HG03558 (cell line): Measurements from ENCODE around the gene ADCY5.
"Not testable (repeated sequence)": the region's sequence is repeated elsewhere in the genome, so short reads cannot be mapped to it uniquely, and the experiment has no call there.

Source experiments
- ATAC-seq: cut with Tn5 transposase; IDR thresholded peaks from one replicate; pipeline ENCODE4 v1.9.1; 2021; ENCODE audit warnings: moderate number of reproducible peaks; ENCODE audit not compliant: unreplicated experiment; ENCODE audit errors: extremely low read depth

ADCY5 gene

GRCh38 chr3:123448536-123449101, at the start of gene ADCY5:
Gene ADCY5, minus strand, starts transcription at chr3:123449090. Its CDS starts 545 bp downstream, at chr3:123448545.
- no peak for ATAC-seq

- ATAC-seq, result no peak
Measured at GRCh38 chr3:123493912-123494311, 45.0 kb upstream of the ADCY5 start.

- ATAC-seq, result no peak
Measured at GRCh38 chr3:123491966-123492587, 43.2 kb upstream of the ADCY5 start.

DNA sequence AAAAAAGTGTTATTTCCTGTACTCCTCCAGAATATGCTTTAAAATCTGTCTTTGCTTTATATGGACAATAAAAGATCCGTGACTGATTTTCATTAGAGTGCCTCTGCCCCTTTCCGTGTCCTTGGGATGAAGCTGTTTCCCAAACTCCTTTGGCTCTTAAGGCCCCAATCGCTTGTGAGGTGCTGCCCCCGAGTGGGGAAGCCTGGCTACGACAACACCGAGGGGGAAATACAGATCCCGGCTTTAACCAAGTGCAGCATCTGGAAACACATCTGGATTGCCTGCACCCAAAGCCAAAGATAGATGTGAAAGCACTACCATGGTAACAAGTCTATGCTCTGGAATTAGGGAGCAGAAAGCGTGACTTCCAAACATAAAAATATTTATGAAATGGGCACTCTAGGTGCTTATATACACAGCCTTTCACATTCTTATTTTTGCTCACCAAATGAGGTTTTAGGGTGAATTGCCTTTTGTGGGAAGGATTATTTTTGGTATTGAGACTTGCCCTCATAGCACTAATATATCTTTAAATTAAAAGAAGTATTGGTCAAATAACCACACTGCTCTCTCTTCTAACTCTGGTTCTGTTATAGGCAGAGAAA, 40.6 kb upstream of the ADCY5 start:
- no peak for ATAC-seq

- ATAC-seq, result no peak
Measured at GRCh38 chr3:123488645-123489347, 39.9 kb upstream of the ADCY5 start.

DNA sequence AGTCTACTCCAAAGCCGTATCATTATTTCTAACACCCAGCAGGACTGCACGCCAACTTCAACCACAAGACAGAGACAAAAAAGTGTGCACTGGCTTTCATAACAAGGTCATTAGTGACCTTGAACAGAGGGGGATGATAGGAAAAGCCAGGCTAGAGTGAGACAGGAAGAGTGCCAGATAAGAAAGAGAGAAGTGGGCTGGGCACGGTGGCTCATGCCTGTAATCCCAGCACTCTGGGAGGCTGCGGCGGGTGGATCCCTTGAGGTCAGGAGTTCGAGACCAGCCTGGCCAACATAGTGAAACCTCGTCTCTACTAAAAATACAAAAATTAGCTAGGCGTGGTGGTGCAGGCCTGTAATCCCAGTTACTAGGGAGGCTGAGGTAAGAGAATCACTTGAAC, 38.2 kb upstream of the ADCY5 start:
- not testable (repeated sequence) for ATAC-seq

GRCh38 chr3:123486460-123486859, 37.6 kb upstream of the ADCY5 start:
- no peak for ATAC-seq

- ATAC-seq, result no peak
Measured at GRCh38 chr3:123485551-123485950, 36.7 kb upstream of the ADCY5 start.

DNA sequence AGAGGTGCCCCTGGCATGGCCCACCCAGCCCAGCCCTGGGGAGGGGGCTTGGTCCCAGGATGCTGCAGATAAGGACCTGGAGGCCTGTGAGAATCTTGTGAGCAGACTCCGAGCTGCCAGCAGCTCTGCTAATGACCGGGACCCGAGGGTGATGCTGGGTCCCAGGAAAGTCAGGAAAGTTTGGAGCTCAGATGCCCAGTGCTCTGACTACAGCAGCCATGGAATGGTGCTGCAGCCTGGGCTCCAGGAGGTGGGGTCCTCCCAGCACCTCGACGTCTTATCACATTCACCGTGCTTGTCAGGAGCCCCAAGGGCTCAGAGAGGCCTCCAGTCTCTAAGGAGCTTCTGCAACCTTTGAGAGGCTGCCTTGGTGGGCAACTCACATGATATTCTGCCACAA, 34.3 kb upstream of the ADCY5 start:
- ATAC-seq, result no peak

DNA sequence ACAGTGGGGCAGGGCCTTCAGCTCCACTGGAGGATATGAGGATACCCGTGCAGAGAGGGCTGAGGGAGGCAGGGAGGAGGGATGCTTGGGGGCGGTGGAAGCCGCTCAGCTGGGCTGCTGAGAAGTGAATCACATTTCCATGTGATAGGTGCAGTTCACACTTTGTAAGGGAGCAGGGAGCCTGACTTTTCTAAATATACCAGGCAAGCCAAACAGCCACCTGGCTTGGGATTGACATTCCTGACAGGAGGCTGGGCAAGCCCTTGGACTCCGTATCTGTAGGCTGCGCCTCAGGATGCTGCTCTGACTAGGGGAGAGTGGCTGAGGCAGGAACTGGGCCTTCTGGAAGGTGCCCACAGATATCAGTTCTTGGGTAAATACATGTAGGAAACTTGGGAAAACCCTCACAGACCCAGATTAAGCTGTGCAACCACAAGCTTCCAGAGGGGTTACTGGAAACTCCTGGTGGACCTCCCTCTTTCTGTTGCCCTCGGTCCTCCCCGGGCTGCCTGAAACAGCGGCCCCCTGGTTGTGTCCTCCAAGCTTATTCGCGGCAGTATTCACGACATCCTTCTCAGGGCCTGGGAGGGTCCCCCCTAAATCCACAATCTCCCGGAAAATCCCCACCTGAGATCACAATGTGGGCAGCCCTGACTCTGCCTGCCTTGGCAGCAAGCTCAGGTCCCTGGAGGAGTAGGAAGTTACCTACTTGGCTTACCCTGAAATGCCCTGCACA, 33.0 kb upstream of the ADCY5 start:
- ATAC-seq, result no peak

- no peak for ATAC-seq
Measured at GRCh38 chr3:123481071-123481470, 32.2 kb upstream of the ADCY5 start.

DNA sequence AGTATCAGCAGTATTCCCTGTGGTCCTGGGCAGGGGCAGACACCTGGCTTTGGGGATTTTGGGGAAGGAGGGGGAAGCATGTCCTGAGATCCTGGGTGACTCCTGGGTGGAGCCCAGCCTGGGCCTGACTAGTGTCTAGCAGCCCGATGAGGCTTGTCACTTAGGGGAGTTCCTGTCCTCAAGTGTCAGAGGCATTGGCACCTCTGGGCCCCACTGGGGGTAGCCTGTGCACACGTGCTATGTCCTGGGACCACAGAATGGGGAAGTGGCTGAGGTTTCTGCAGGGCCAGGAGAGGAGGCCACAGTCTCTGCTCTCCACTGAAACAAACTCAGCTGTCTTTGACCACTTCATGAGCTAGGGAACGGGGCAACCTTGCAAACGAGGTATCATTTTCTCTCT, 31.5 kb upstream of the ADCY5 start:
- ATAC-seq, result no peak

DNA sequence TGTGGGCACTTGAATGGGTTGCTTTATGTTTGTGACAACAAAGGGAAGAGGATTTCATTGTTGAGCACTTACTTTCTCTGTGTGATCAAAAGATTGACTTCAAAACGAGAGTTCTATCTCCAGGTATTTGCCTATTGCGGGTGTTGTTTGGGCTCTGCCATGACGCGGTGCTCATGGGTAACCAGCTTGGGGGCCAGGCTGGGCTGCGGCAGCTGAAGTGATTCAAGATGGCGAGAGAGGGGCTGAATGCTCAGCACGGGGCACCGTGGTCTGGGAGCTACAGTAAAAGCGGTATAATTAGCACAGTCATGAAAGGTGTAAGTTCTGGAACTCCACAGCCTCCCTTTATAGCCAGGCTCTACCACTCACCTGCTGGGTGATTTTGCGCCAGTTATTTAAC, 31.0 kb upstream of the ADCY5 start:
- ATAC-seq, result no peak

- ATAC-seq, result no peak
Measured at GRCh38 chr3:123478314-123478713, 29.4 kb upstream of the ADCY5 start.

- ATAC-seq, result no peak
Measured at GRCh38 chr3:123476967-123477750, 28.3 kb upstream of the ADCY5 start.

DNA sequence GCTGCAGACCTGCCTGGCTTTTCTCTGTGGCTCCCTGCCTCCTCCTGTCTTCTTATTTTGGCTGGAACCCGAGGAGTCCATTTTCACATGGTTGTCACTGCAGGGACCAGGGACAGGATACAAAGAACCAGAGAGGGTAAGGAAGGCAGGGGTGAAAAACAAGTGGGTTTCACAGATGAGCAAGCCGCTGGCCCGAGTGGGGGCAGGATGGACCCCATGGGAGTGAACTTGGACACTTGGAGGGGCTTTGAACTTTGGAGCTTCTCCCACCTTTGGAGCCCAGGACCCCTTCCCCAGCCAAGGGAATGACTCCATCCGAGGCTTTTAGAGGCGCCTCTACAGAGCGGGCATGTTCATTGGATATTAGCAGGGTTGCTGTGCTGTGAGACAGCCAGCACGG, 26.9 kb upstream of the ADCY5 start:
- no peak for ATAC-seq

DNA sequence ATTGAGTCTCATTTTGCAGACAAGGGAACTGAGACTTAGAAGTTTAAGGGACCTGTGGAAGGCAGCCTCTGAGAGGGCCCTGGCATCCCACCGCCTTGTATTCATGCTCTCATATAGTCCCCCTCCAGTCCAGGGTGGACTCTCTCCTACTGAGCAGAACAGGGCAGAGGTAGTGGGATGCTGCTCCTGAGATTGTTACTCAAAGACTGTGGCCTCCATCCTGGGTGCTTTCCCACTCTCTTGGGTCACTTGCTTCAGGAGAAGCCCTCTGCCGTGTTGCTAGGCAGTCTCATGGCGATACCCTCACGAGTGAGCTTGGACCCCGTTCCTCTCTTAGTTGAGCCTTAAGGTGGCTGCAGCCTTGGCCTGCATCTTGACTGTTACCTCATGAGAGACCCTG, 22.2 kb upstream of the ADCY5 start:
- no peak for ATAC-seq

DNA sequence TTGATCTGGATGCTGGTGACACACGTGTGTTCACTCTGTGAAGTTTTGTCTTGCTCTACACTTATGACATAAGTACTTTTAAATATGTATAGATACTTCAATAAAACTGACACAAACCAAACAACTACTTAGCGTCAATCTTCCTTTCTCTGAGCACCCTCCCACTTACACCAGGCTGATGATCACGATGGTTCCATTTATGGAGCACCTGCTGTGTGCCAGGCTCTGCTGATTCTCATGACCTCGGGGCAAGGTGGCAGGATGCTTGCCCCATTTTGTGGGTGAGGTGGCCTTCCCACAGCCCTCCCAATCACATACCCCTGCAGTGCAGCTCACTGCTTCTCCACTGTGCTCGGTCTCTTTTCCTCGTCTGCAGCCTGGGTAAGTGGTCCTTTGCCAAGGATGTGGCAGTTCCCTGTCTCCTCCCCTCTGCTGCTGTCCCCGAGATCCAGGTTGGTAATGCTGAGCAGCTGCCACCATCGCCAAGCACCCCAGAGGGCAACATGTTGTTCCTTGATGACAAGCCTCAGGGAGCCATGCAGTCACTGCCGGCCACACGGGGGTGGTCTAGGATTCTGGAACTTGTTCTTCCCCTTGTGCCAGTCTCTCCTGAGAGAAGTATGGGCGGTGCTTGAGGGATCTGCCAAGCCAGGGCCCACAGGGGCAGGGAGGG, 20.6 kb upstream of the ADCY5 start:
- no peak for ATAC-seq

- no peak for ATAC-seq
Measured at GRCh38 chr3:123467046-123467445, 18.2 kb upstream of the ADCY5 start.
